K562 (cell line): ENCODE data around the gene ING5. TPM values are rescaled to one million over a fixed set of nuclear protein-coding genes. Genes with fewer than 3 reads are reported as not detected.

ENCODE experiments used
- ATAC-seq: fragments of 200-7000 bp; cut with Tn5 transposase; 3 replicates; pipeline ENCODE4 v1.9.1; 2020; ENCODE audit warnings: moderate library complexity
- BruUV-seq: library from RNA; stranded (reverse); fragments of 400-500 nt; replicated peaks from 2 replicates; lab custom pipeline; 2021; lab: Mats Ljungman, UMichigan
- CTCF ChIA-PET: fragments of 300-600 bp; formaldehyde crosslinking; extraction: SDS; loops from one replicate; lab custom pipeline; 2021; ENCODE audit warnings: low intra/inter-chr PET ratio; lab: Yijun Ruan, JAX
- POLR2A ChIA-PET: fragments of 300-600, 350-650 bp; sonication (Branson Sonifier 250); formaldehyde crosslinking; extraction: SDS; loops from one replicate; lab custom pipeline; 2021; ENCODE audit warnings: antibody characterized with exemption, inconsistent platforms; lab: Yijun Ruan, JAX
- DNase-seq, 4 experiments: peaks; one replicate each; pipeline versions ENCODE4 v3.0.0 to v3.0.0-alpha.2; 2011 to 2018; ENCODE audit warnings: low spot score in 3 of 4, mixed read lengths in 3 of 4; ENCODE audit errors: extremely low read depth in 1 of 4
- FAIRE-seq: peaks from 2 replicates; lab custom pipeline; 2011; peaks lifted over from hg19 to GRCh38; lab: Jason Lieb, UNC
- H2AFZ ChIP-seq: 2 replicates; pipeline ENCODE4 v1.6.0; 2011; ENCODE audit warnings: low read depth, low read length, control low read depth, inconsistent platforms
- H3K27ac ChIP-seq: fragments of 200-600 bp; 3 replicates; pipeline ENCODE4 v1.8.0; 2011; ENCODE audit warnings: low read depth, mild to moderate bottlenecking, control low read depth, inconsistent platforms, low read length, moderate library complexity, mixed read lengths; ENCODE audit errors: extremely low read depth
- H3K27me3 ChIP-seq, 2 experiments: fragments of 300-600 bp in 1 of 2; 2 replicates in 1 of 2; 3 replicates in 1 of 2; pipeline versions ENCODE4 v1.6.0 to v1.8.0; 2011; ENCODE audit warnings: inconsistent platforms in 2 of 2, low read length in 2 of 2, mild to moderate bottlenecking in 1 of 2, mixed read lengths in 1 of 2, moderate library complexity in 1 of 2; ENCODE audit not compliant: control insufficient read depth in 2 of 2, insufficient read depth in 2 of 2
- H3K36me3 ChIP-seq: fragments of 300-600 bp; 3 replicates; pipeline ENCODE4 v1.8.0; 2011; ENCODE audit warnings: mild to moderate bottlenecking, low read length, inconsistent platforms; ENCODE audit not compliant: control insufficient read depth, insufficient read depth
- H3K4me1 ChIP-seq, 2 experiments: fragments of 200-600 bp in 1 of 2; replicated peaks in 1 of 2; 2 replicates in 1 of 2; 3 replicates in 1 of 2; pipeline versions ENCODE4 v1.5.1 to v1.8.0; 2011; ENCODE audit warnings: inconsistent platforms in 2 of 2, low read length in 2 of 2, mild to moderate bottlenecking in 1 of 2, mixed read lengths in 1 of 2, moderate library complexity in 1 of 2; ENCODE audit not compliant: control insufficient read depth in 2 of 2, insufficient read depth in 2 of 2
- H3K4me2 ChIP-seq: 2 replicates; pipeline ENCODE4 v1.6.1; 2011; ENCODE audit warnings: low read length, control low read depth, inconsistent platforms, mixed read lengths; ENCODE audit not compliant: insufficient read depth
- H3K4me3 ChIP-seq: fragments of 200-600 bp; sonication (generic), shearing (Covaris generic); 2 replicates; pipeline ENCODE4 v1.5.1; 2016; ENCODE audit warnings: control low read depth, inconsistent platforms
- H3K79me2 ChIP-seq: fragments of 200-600 bp; 3 replicates; pipeline ENCODE4 v1.8.0; 2011; ENCODE audit warnings: low read length, inconsistent platforms; ENCODE audit not compliant: control insufficient read depth, insufficient read depth
- H3K9ac ChIP-seq, 2 experiments: 2 replicates each; pipeline versions ENCODE4 v1.6.0 to v1.6.1; 2011; ENCODE audit warnings: low read depth in 2 of 2, low read length in 2 of 2, control low read depth in 1 of 2, inconsistent platforms in 1 of 2, mild to moderate bottlenecking in 1 of 2, mixed read lengths in 1 of 2; ENCODE audit not compliant: insufficient read depth in 1 of 2
- H3K9me1 ChIP-seq: one replicate; pipeline ENCODE4 v1.6.0; 2011; ENCODE audit warnings: inconsistent platforms, mild to moderate bottlenecking, low read length, moderate library complexity; ENCODE audit not compliant: control insufficient read depth, insufficient read depth
- H3K9me3 ChIP-seq: replicated peaks from 2 replicates; pipeline ENCODE4 v1.5.1; 2011; ENCODE audit warnings: low read depth, low read length, inconsistent platforms; ENCODE audit not compliant: control insufficient read depth, insufficient read depth
- H4K20me1 ChIP-seq: replicated peaks from 2 replicates; pipeline ENCODE4 v1.6.1; 2011; ENCODE audit warnings: low read length, inconsistent platforms, mixed read lengths; ENCODE audit not compliant: control insufficient read depth, insufficient read depth
- JUNB ChIP-seq: fragments of 450-650 bp; formaldehyde crosslinking; conservative IDR thresholded peaks from 2 replicates; pipeline ENCODE4 v1.4.0; 2020; ENCODE audit warnings: mild to moderate bottlenecking
- MBD1 ChIP-seq: fragments of 250-450 bp; sonication (Bioruptor Pico); IDR thresholded peaks from 2 replicates; pipeline ENCODE4 v1.8.0; 2022; ENCODE audit warnings: inconsistent platforms
- PREB ChIP-seq: sonication (generic); formaldehyde crosslinking; IDR thresholded peaks from 2 replicates; pipeline ENCODE4 v1.8.1; 2023; ENCODE audit warnings: mild to moderate bottlenecking, missing genetic modification reagents
- STAT5B ChIP-seq: fragments of 250-450 bp; sonication (Bioruptor Pico); IDR thresholded peaks from 2 replicates; pipeline ENCODE4 v1.8.0; 2021; ENCODE audit warnings: mild to moderate bottlenecking, inconsistent platforms
- ZNF707 ChIP-seq: fragments of 250-450 bp; sonication (Bioruptor Pico); conservative IDR thresholded peaks from 2 replicates; pipeline ENCODE4 v1.8.0; 2022; ENCODE audit warnings: inconsistent platforms, mild to moderate bottlenecking, moderate library complexity
- ZNF77 ChIP-seq: fragments of 250-450 bp; sonication (Bioruptor Pico); IDR thresholded peaks from 2 replicates; pipeline ENCODE4 v1.5.0; 2020
- WGBS: fragments of 100-300 bp; shearing (Covaris generic); methylation state at CpG from one replicate; pipeline ENCODE4 v1.1.6; 2016; ENCODE audit warnings: low coverage, mixed read lengths; ENCODE audit not compliant: insufficient coverage; ENCODE audit errors: missing lambda C conversion rate; 5-methylcytosine and 5-hydroxymethylcytosine counted together
- in situ Hi-C: fragments of 300-500 bp; cut with MboI; formaldehyde crosslinking; loops from 4 replicates; pipeline ENCODE4 v1.15.0; 2018; ENCODE audit warnings: inconsistent platforms, mixed read lengths
- intact Hi-C: fragments of 100-400 bp; cut with micrococcal nuclease; formaldehyde crosslinking; loops from 2 replicates; pipeline ENCODE4 v1.14.2; 2022
- polyA plus RNA-seq, 8 experiments: library from polyadenylated mRNA; depleted of rRNA in 4 of 8; stranded (reverse) in 5 of 8; unstranded in 3 of 8; fragments of >200 nt; fragmentation: Nextera tagmentation in 2 of 8; fragmentation: Illumina TruSeq in 1 of 8; extraction: Ambion mirVana in 2 of 8; extraction: Trizol in 1 of 8; gene quantifications; 2 replicates each; pipeline versions ENCODE4 v1.2.1 to v1.2.3, GENCODE V29; 2011 to 2014; ENCODE audit warnings: inconsistent platforms in 1 of 8, missing spikeins in 1 of 8
- total RNA-seq, 7 experiments: library from RNA; depleted of rRNA in 6 of 7; stranded (reverse); fragments of >200 nt in 6 of 7; fragmentation: Illumina TruSeq in 2 of 7; extraction: Trizol in 2 of 7; gene quantifications; 2 replicates each; pipeline versions ENCODE4 v1.2.1 to v1.2.3, GENCODE V29; 2011 to 2021; ENCODE audit warnings: low replicate concordance in 1 of 7

ING5 gene
- total and polyA plus RNA-seq, 9 of the 15 experiments (the other 6 are each of a cell fraction or from before 2014, with no cell fraction given): 10.4 to 53.3 (median 27.9) TPM

GRCh38 chr2:241728000-241728399, 26.2 kb downstream of the ING5 start:
- Histone ChIP-seq H3K9me3 (no peaks in the 10 kb centered on the region), H3K9me1 (no peaks in the 10 kb centered on the region), H3K9ac (no peak overlapping the region), H4K20me1 (0 out of 2 replicates have a peak, but pooled peaks cover 3% of the 10 kb centered on the region), H3K4me2 (no peak overlapping the region), H3K4me1 (peaks cover 4 to 18% of the 10 kb centered on the region in 2 experiments; a peak in 3 of 5 replicates), H3K4me3 (no peak overlapping the region), H3K27ac (no peak overlapping the region), H3K27me3 (no peaks in the 10 kb centered on the region), H2AFZ (no peak overlapping the region), H3K36me3 (peaks cover 15% of the 10 kb centered on the region; the same call in 1 of the 3 replicates), H3K79me2 (no peaks in the 10 kb centered on the region)
- FAIRE-seq (no peak), ATAC-seq (no peak), DNase-seq (no peak)
- ChIA-PET POLR2A (no interaction called here), CTCF (no interaction called here)
- 69% methylated on average over 8 of the region's 8 CpGs for WGBS
- no TSS peak for BruUV-seq
- intact Hi-C loops: no loop called here
- no peak for TF ChIP-seq MBD1 (CRISPR knock-in tag)
- no peak for TF ChIP-seq ZNF77
- TF ChIP-seq JUNB (CRISPR knock-in tag): no peak
- no peak for TF ChIP-seq ZNF707 (CRISPR knock-in tag)
- no peak for TF ChIP-seq STAT5B (CRISPR knock-in tag)
- no peak for TF ChIP-seq PREB (CRISPR knock-in tag)
- TF ChIP-seq, all 486 proteins: peak for 0
- in situ Hi-C loops: loop anchor here (5.0 kb wide), 1 partner anchor 149 kb away; no protein-coding TSS in a partner anchor
